Motor neuron (in vitro differentiated cells): Measurements from ENCODE around the gene HSF2. TPM values are rescaled to one million over a fixed set of nuclear protein-coding genes. Genes with fewer than 3 reads are reported as not detected.
"Not testable (repeated sequence)": the region's sequence is repeated elsewhere in the genome, so short reads cannot be mapped to it uniquely, and the experiment has no call there.

Experiments
- ATAC-seq, 8 experiments: fragments of 200-7000 bp; cut with Tn5 transposase; replicated peaks in 6 of 8; 2 replicates each; pipeline ENCODE4 v1.8.0; 2021; ENCODE audit warnings: mild to moderate bottlenecking in 8 of 8, moderate library complexity in 8 of 8
- H3K27ac ChIP-seq, 2 donors: fragments of 250-450 bp; sonication (Bioruptor Pico); 2 replicates each; pipeline ENCODE4 v1.9.0; 2021; ENCODE audit warnings: antibody characterized with exemption in 2 of 2, mild to moderate bottlenecking in 2 of 2, moderate library complexity in 1 of 2
- H3K4me1 ChIP-seq, 2 donors: fragments of 250-450 bp; sonication (Bioruptor Pico); replicated peaks in 1 of 2; 2 replicates each; pipeline ENCODE4 v1.6.1; 2021; ENCODE audit warnings: antibody characterized with exemption in 2 of 2, mild to moderate bottlenecking in 2 of 2, moderate library complexity in 1 of 2
- H3K4me3 ChIP-seq, 5 donors: fragments of 250-450 bp; sonication (Bioruptor Pico); 2 replicates each; pipeline ENCODE4 v1.9.0; 2021; ENCODE audit warnings: antibody characterized with exemption in 5 of 5, mild to moderate bottlenecking in 5 of 5, moderate library complexity in 4 of 5
- WGBS, 10 experiments: fragments of 450-650 bp; shearing (Covaris generic); methylation state at CpG; one replicate each; pipeline ENCODE4 v1.0.0; 2022; 5-methylcytosine and 5-hydroxymethylcytosine counted together
- in situ Hi-C, 9 experiments: fragments of 400-800 bp; cut with MboI; loops; one replicate each; pipeline ENCODE4 v1.15.0; 2021; ENCODE audit warnings: low sequenced_read_pairs in 9 of 9, low pct_unique_long_range_greater_than_20kb in 2 of 9; ENCODE audit not compliant: unreplicated experiment in 9 of 9
- total RNA-seq, 8 experiments: library from RNA; unstranded; fragments of 300-600 nt; gene quantifications; 2 replicates each; pipeline versions ENCODE4 v1.2.3 to v1.2.4, GENCODE V29; 2022

Gene HSF2
- total RNA-seq, 8 experiments from 2014 or later, result 13.6 to 47.5 (median 37.4) TPM

GRCh38 chr6:122432816-122433215 is 33.4 kb downstream of the HSF2 start:
- Histone ChIP-seq H3K4me1 (no peaks in the 10 kb centered on the region), H3K4me3 (no peak overlapping the region), H3K27ac (no peak overlapping the region)
- WGBS, 10 experiments, result 90 to 100% (median 100%) methylated on average over 1 to 3 of the region's 3 CpGs
- in situ Hi-C loops, result no loop called here
- ATAC-seq, result no peak

- in situ Hi-C loops, result no loop called here
- no peak for ATAC-seq
- WGBS, 10 experiments, result 100% methylated on average over 1 of the region's 1 CpG; no CpG with 5 or more reads in 8 of the 10 experiments
- Histone ChIP-seq H3K27ac (no peak overlapping the region), H3K4me1 (no peaks in the 10 kb centered on the region), H3K4me3 (no peak overlapping the region)
These were observed 39.5 kb downstream of the HSF2 start for GRCh38 chr6:122438975-122439374.

- Histone ChIP-seq H3K4me1 (no peaks in the 10 kb centered on the region), H3K27ac (no peak overlapping the region), H3K4me3 (no peak overlapping the region)
- ATAC-seq, result no peak
- 83 to 100% methylated on average over 1 of the region's 1 CpG; no CpG with 5 or more reads in 8 of the 10 experiments for WGBS, 10 experiments
- in situ Hi-C loops, result no loop called here
These were observed 45.8 kb downstream of the HSF2 start for GRCh38 chr6:122445274-122445673.

- Histone ChIP-seq H3K4me3 (no peak overlapping the region), H3K4me1 (peaks cover 0 to 7% of the 10 kb centered on the region in 2 donors), H3K27ac (no peak overlapping the region)
- in situ Hi-C loops, result no loop called here
- WGBS, 10 experiments, result 80 to 100% (median 100%) methylated on average over 1 of the region's 1 CpG; no CpG with 5 or more reads in 3 of the 10 experiments
- no peak for ATAC-seq
These were observed 49.6 kb downstream of the HSF2 start for GRCh38 chr6:122449069-122449468.

- Histone ChIP-seq H3K27ac (no peak overlapping the region), H3K4me1 (peaks cover 0 to 7% of the 10 kb centered on the region in 2 donors), H3K4me3 (no peak overlapping the region)
- WGBS, 10 experiments, result 0 to 27% (median 0%) methylated on average over 1 of the region's 1 CpG; no CpG with 5 or more reads in 3 of the 10 experiments
- peak in 4 of 8 experiments; percentile 41 to 88 (median 58) for ATAC-seq
- in situ Hi-C loops, result no loop called here
These were observed 53.1 kb downstream of the HSF2 start for GRCh38 chr6:122452509-122452908.

- no peak overlapping the region for H3K27ac ChIP-seq
- peaks cover 7 to 19% of the 10 kb centered on the region in 2 donors for H3K4me1 ChIP-seq
- H3K4me3 ChIP-seq, result no peak overlapping the region
- 77 to 100% (median 96%) methylated on average over 1 to 4 of the region's 4 CpGs for WGBS, 10 experiments
- in situ Hi-C loops, result no loop called here
- ATAC-seq, result peak in 1 of 8 experiments; percentile 23
These were observed 55.2 kb downstream of the HSF2 start for GRCh38 chr6:122454673-122455072.

- ATAC-seq, result peak in 1 of 8 experiments; percentile 36
- H3K4me1 ChIP-seq, result peaks cover 7 to 21% of the 10 kb centered on the region in 2 donors
- H3K4me3 ChIP-seq, H3K27ac ChIP-seq, in situ Hi-C loops: not testable (repeated sequence)
- WGBS, 10 experiments, result 67 to 100% (median 87%) methylated on average over 1 of the region's 1 CpG; no CpG with 5 or more reads in 2 of the 10 experiments
These were observed 55.7 kb downstream of the HSF2 start for GRCh38 chr6:122455116-122455515.

GRCh38 chr6:122458087-122458486 is 58.6 kb downstream of the HSF2 start:
- WGBS, 10 experiments, result 75 to 100% (median 100%) methylated on average over 1 of the region's 1 CpG; no CpG with 5 or more reads in 1 of the 10 experiments
- Histone ChIP-seq H3K4me1 (peaks cover 7 to 17% of the 10 kb centered on the region in 2 donors), H3K4me3 (no peak overlapping the region), H3K27ac (no peak overlapping the region)
- no peak for ATAC-seq
- in situ Hi-C loops, result no loop called here

- Histone ChIP-seq H3K4me3 (no peak overlapping the region), H3K4me1 (peaks cover 7 to 14% of the 10 kb centered on the region in 2 donors), H3K27ac (no peak overlapping the region)
- in situ Hi-C loops, result no loop called here
- WGBS, 10 experiments, result 21 to 100% (median 76%) methylated on average over 1 to 2 of the region's 2 CpGs
- no peak for ATAC-seq
These were observed 59.8 kb downstream of the HSF2 start for GRCh38 chr6:122459240-122459639.

GRCh38 chr6:122459865-122460416 is 60.5 kb downstream of the HSF2 start:
- ATAC-seq, H3K27ac ChIP-seq, in situ Hi-C loops, H3K4me3 ChIP-seq: not testable (repeated sequence)
- H3K4me1 ChIP-seq, result peaks cover 7 to 14% of the 10 kb centered on the region in 2 donors
- WGBS, 10 experiments, result 20 to 100% (median 96%) methylated on average over 1 to 7 of the region's 8 CpGs; no CpG with 5 or more reads in 4 of the 10 experiments

- H3K4me3 ChIP-seq, result no peak overlapping the region
- H3K4me1 ChIP-seq, result peaks cover 7 to 14% of the 10 kb centered on the region in 2 donors
- 54 to 100% (median 100%) methylated on average over 1 to 2 of the region's 2 CpGs for WGBS, 10 experiments
- ATAC-seq, result no peak
- in situ Hi-C loops, result no loop called here
- no peak overlapping the region for H3K27ac ChIP-seq
These were observed 62.4 kb downstream of the HSF2 start for GRCh38 chr6:122461885-122462284.

- H3K27ac ChIP-seq, result peak within 1 kb of the TSS; percentile 94 to 98
- WGBS, 10 experiments, result 0 to 6% (median 1%) methylated on average over 3 to 23 of the region's 49 CpGs; no CpG with 5 or more reads in 2 of the 10 experiments
- in situ Hi-C loops, result no loop called here
- peaks cover 3 to 19% of the 10 kb centered on the region in 2 donors for H3K4me1 ChIP-seq
- ATAC-seq, result peak; percentile 89 to 99 (median 98)
- peak within 1 kb of the TSS; percentile 73 to 99 (median 87) for H3K4me3 ChIP-seq
These were observed 71.9 kb downstream of the HSF2 start, which contains the start of gene SERINC1 for GRCh38 chr6:122471107-122472021. SERINC1 (minus strand) TSS chr6:122471807; CDS start chr6:122471737, 70 bp downstream.

GRCh38 chr6:122472022-122472340 is 72.5 kb downstream of the HSF2 start:
- ATAC-seq, result peak; percentile 9 to 51 (median 44)
- Histone ChIP-seq H3K27ac (peak overlapping the region; percentile 94 to 98), H3K4me1 (peaks cover 3 to 19% of the 10 kb centered on the region in 2 donors), H3K4me3 (peak overlapping the region; percentile 73 to 99 (median 87))
- 0 to 21% (median 9%) methylated on average over 4 to 8 of the region's 8 CpGs; no CpG with 5 or more reads in 2 of the 10 experiments for WGBS, 10 experiments
- in situ Hi-C loops, result no loop called here
